Measurements from ENCODE around the gene ANXA2.

GRCh38 chr15:60338810-60339209 is 59.0 kb downstream of the ANXA2 start:
- TF ChIP-seq CTCF (optimal IDR thresholded peaks at IDR 0.05 in 1 of 3, IDR thresholded peaks at IDR 0.05 in 1 of 3, conservative IDR thresholded peaks at IDR 0.05 in 1 of 3; ENCODE audit: extremely low read depth in 1 of 3, insufficient read depth in 2 of 3, low read length in 3 of 3) (no peak), EZH2 (IDR thresholded peaks at IDR 0.05; ENCODE audit: low read length) (no peak)
